HT1080 (cell line): ENCODE measurements around the gene GFOD2. TPM values are rescaled to one million over a fixed set of nuclear protein-coding genes. Genes with fewer than 3 reads are reported as not detected.
"Not testable (repeated sequence)": the region's sequence is repeated elsewhere in the genome, so short reads cannot be mapped to it uniquely, and the experiment has no call there.

Source experiments
- DNase-seq: peaks from one replicate; pipeline ENCODE4 v3.0.0-alpha.2; 2015; ENCODE audit warnings: low read depth
- polyA plus RNA-seq, 2 experiments: library from polyadenylated mRNA; depleted of rRNA; stranded (reverse); fragments of >200 nt; gene quantifications; 2 replicates each; pipeline ENCODE4 v1.2.3, GENCODE V29; 2015
- total RNA-seq: library from RNA; depleted of rRNA; stranded (reverse); fragments of >200 nt; shearing (Covaris generic); gene quantifications from 2 replicates; pipeline ENCODE4 v1.2.3, GENCODE V29; 2014; rRNA removed

GFOD2 gene
- 20.4 and 24.4 TPM in 2 replicates for total RNA-seq
- 17.7 and 18.4 TPM in 2 replicates for polyA plus RNA-seq (2015; cell fraction: cytosol; rRNA removed)
- polyA plus RNA-seq (2015; cell fraction: nucleus; rRNA removed) = 12.7 and 13.7 TPM in 2 replicates

- DNase-seq = peak; percentile 91
Observed at GRCh38 chr16:67719048-67719777, at the start of gene GFOD2. Gene GFOD2, minus strand, starts transcription at chr16:67719316. Its CDS starts 33,601 bp downstream, at chr16:67685715.

- DNase-seq = peak; percentile 73
Observed at GRCh38 chr16:67767953-67768352, 48.8 kb upstream of the GFOD2 start.

GRCh38 chr16:67766291-67766690, 47.2 kb upstream of the GFOD2 start:
- DNase-seq = no peak

GRCh38 chr16:67764158-67764667, 45.1 kb upstream of the GFOD2 start:
- DNase-seq = peak; percentile 25

GRCh38 chr16:67763066-67763465, 44.0 kb upstream of the GFOD2 start:
- DNase-seq = no peak

- DNase-seq = no peak
Observed at GRCh38 chr16:67762385-67762784, 43.3 kb upstream of the GFOD2 start.

GRCh38 chr16:67761924-67762323, 42.8 kb upstream of the GFOD2 start:
- DNase-seq = no peak

- no peak for DNase-seq
Observed at GRCh38 chr16:67760956-67761230, 41.8 kb upstream of the GFOD2 start.

- DNase-seq = no peak
Observed at GRCh38 chr16:67760206-67760955, 41.3 kb upstream of the GFOD2 start.

- no peak for DNase-seq
Observed at GRCh38 chr16:67758966-67759365, 39.9 kb upstream of the GFOD2 start.

GRCh38 chr16:67758006-67758405, 38.9 kb upstream of the GFOD2 start:
- no peak for DNase-seq

- DNase-seq = no peak
Observed at GRCh38 chr16:67752641-67753040, 33.5 kb upstream of the GFOD2 start.

GRCh38 chr16:67751331-67751730, 32.2 kb upstream of the GFOD2 start:
- DNase-seq = not testable (repeated sequence)

- DNase-seq = no peak
Observed at GRCh38 chr16:67750466-67750865, 31.4 kb upstream of the GFOD2 start.

GRCh38 chr16:67749436-67750078, 30.4 kb upstream of the GFOD2 start:
- no peak for DNase-seq

GRCh38 chr16:67748834-67749233, 29.7 kb upstream of the GFOD2 start:
- DNase-seq = no peak

GRCh38 chr16:67746846-67747245, 27.7 kb upstream of the GFOD2 start:
- no peak for DNase-seq

- no peak for DNase-seq
Observed at GRCh38 chr16:67741118-67741517, 22.0 kb upstream of the GFOD2 start.

- DNase-seq = no peak
Observed at GRCh38 chr16:67740391-67740790, 21.3 kb upstream of the GFOD2 start.

GRCh38 chr16:67736858-67737257, 17.7 kb upstream of the GFOD2 start:
- peak; percentile 23 for DNase-seq

GRCh38 chr16:67734731-67735201, 15.7 kb upstream of the GFOD2 start:
- no peak for DNase-seq
